OCI-LY1 (cell line): ENCODE measurements around the gene UHRF2.

Experiments used
- CTCF ChIP-seq: fragments of 200-600 bp; sonication (generic), shearing (Covaris generic); IDR thresholded peaks from 2 replicates; pipeline ENCODE4 v1.5.1; 2017; ENCODE audit warnings: mild to moderate bottlenecking, antibody characterized with exemption, low read length, moderate library complexity, mixed read lengths
- EZH2 ChIP-seq: fragments of 200-600 bp; sonication (generic), shearing (Covaris generic); IDR thresholded peaks from 2 replicates; pipeline ENCODE4 v1.8.0; 2017; ENCODE audit warnings: borderline replicate concordance, mixed run types, mild to moderate bottlenecking, antibody characterized with exemption, low read length, moderate library complexity, mixed read lengths

- no peak for TF ChIP-seq CTCF
- no peak for TF ChIP-seq EZH2
Observed at GRCh38 chr9:6417186-6417585, 4.2 kb downstream of the UHRF2 start.
